Peyer's patch (tissue), 4 donors: Measurements from ENCODE around the gene MTMR3. TPM values are rescaled to one million over a fixed set of nuclear protein-coding genes. Genes with fewer than 3 reads are reported as not detected.
"Not testable (repeated sequence)": the region's sequence is repeated elsewhere in the genome, so short reads cannot be mapped to it uniquely, and the experiment has no call there.

Experiments used
- DNase-seq, 3 donors: peaks; one replicate each; pipeline ENCODE4 v3.0.0-alpha.2; 2017 to 2019
- H3K27ac ChIP-seq, 4 donors: fragments of 200-600 bp; sonication (generic); one replicate each; pipeline ENCODE4 v1.5.1; 2016 to 2019
- H3K27me3 ChIP-seq, 2 donors: fragments of 200-600 bp; sonication (generic); one replicate each; pipeline ENCODE4 v1.5.1; 2019
- H3K36me3 ChIP-seq, 3 donors: fragments of 200-600 bp; sonication (generic); one replicate each; pipeline ENCODE4 v1.5.1; 2016 to 2019
- H3K4me1 ChIP-seq, 4 donors: fragments of 200-600 bp; sonication (generic); one replicate each; pipeline ENCODE4 v1.5.1; 2016 to 2019
- H3K4me3 ChIP-seq, 4 donors: fragments of 200-600 bp; sonication (generic); 1 replicate in 3 of 4; 2 replicates in 1 of 4; pipeline ENCODE4 v1.5.1; 2016 to 2019; ENCODE audit warnings: mild to moderate bottlenecking in 1 of 4
- H3K9me3 ChIP-seq, 4 donors: fragments of 200-600 bp; sonication (generic); one replicate each; pipeline ENCODE4 v1.5.1; 2016 to 2019; ENCODE audit warnings: mild to moderate bottlenecking in 1 of 4
- POLR2A ChIP-seq, 2 donors: fragments of 450-650 bp; IDR thresholded peaks; one replicate each; pipeline ENCODE4 v1.5.1; 2017; ENCODE audit warnings: antibody characterized with exemption in 2 of 2, mild to moderate bottlenecking in 2 of 2, moderate library complexity in 2 of 2
- total RNA-seq, 4 donors: library from RNA; depleted of rRNA; stranded (reverse); fragments of >200 nt; gene quantifications; one replicate each; pipeline ENCODE4 v1.1.0, GENCODE V29; 2016
- TF ChIP-seq, protein P1 (sequence below), 6 experiments: fragments of 450-650 bp in 4 of 6; fragments of 200-600 bp in 2 of 6; sonication (generic) in 1 of 6; IDR thresholded peaks; one replicate each; pipeline ENCODE4 v1.5.1; 2017 to 2019; ENCODE audit warnings: antibody characterized with exemption in 6 of 6, mild to moderate bottlenecking in 3 of 6, moderate library complexity in 1 of 6

The MTMR3 gene
- 10 to 100 TPM; 49.4 to 97.8 (median 84.0) TPM for total RNA-seq

- Histone ChIP-seq H3K4me3 (peak within 1 kb of the TSS; percentile 83 to 98 (median 96)), H3K27ac (peak within 1 kb of the TSS; percentile 93 to 98 (median 94)), H3K9me3 (no peaks in the 10 kb centered on the region), H3K36me3 (no peaks in the 10 kb centered on the region), H3K27me3 (no peaks in the 10 kb centered on the region), H3K4me1 (peaks cover 0 to 34% (median 2%) of the 10 kb centered on the region in 4 donors)
- TF ChIP-seq, protein P1, sequence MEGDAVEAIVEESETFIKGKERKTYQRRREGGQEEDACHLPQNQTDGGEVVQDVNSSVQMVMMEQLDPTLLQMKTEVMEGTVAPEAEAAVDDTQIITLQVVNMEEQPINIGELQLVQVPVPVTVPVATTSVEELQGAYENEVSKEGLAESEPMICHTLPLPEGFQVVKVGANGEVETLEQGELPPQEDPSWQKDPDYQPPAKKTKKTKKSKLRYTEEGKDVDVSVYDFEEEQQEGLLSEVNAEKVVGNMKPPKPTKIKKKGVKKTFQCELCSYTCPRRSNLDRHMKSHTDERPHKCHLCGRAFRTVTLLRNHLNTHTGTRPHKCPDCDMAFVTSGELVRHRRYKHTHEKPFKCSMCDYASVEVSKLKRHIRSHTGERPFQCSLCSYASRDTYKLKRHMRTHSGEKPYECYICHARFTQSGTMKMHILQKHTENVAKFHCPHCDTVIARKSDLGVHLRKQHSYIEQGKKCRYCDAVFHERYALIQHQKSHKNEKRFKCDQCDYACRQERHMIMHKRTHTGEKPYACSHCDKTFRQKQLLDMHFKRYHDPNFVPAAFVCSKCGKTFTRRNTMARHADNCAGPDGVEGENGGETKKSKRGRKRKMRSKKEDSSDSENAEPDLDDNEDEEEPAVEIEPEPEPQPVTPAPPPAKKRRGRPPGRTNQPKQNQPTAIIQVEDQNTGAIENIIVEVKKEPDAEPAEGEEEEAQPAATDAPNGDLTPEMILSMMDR (IDR thresholded peaks at IDR 0.05) = peak in 5 of 6 experiments; percentile 28 to 52 (median 50)
- peak; percentile 57 to 68 for TF ChIP-seq POLR2A (IDR thresholded peaks at IDR 0.05)
- peak; percentile 96 to 98 (median 98) for DNase-seq
These were observed at the start of gene MTMR3 for GRCh38 chr22:29883045-29883774. Gene MTMR3, plus strand, starts transcription at chr22:29883174. Its CDS starts 87,886 bp downstream, at chr22:29971060.

DNA sequence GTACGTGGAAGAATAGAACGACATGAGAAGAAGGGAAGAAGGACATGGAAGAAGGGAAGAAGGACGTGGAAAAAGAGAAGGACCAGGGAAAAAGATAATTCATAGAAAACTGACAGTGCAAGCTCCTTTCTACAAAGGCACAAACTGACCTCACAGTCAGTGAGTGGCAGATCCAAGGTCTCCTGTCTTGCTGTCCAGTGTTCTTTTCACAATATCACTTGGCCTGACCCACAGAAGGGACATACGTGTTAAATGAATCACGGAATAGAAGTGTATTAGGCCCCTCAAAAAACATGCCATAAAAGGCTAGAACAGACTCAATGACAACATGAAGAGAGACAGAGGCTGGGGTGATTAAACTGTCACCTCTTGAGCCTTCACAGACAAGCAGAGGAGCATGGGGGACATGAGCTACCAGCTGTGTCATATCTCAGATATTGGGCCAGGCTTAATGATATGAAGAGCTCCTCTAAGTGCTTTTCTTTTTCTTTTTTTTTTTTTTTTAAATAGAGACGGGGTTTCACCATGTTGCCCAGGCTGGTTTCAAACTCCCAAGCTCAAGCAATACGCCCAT lies 49.5 kb upstream of the MTMR3 start:
- DNase-seq = no peak
- no peaks in the 10 kb centered on the region for H3K9me3 ChIP-seq
- H3K4me1 ChIP-seq = peaks cover 0 to 15% (median 7%) of the 10 kb centered on the region in 4 donors
- TF ChIP-seq POLR2A (IDR thresholded peaks at IDR 0.05) = no peak
- TF ChIP-seq, protein P1 (IDR thresholded peaks at IDR 0.05) = no peak
- peaks cover 0 to 51% (median 0%) of the 10 kb centered on the region in 3 donors for H3K36me3 ChIP-seq
- H3K27me3 ChIP-seq = no peaks in the 10 kb centered on the region
- H3K27ac ChIP-seq = no peak overlapping the region
- H3K4me3 ChIP-seq = no peak overlapping the region

DNA sequence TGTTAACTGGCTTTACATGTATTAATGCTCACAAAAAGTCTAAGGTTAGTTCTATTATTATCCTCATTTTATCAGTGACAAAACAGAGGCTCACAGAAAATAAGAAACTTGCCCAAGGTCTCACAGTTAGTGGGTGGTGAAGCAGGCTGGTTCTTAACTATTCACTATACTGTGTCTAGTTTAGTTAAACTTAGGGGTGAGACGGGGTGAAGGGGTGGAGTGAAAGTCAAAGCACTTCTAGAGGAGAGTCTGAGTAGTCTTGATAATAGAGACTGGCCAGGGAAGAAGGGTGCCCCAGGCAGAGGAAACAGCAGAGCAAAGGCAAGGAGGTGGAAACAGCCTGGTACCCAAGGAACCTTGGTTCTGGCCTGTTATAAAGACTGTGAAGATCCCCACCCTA lies 48.9 kb upstream of the MTMR3 start:
- Histone ChIP-seq H3K4me1 (peaks cover 0 to 15% (median 7%) of the 10 kb centered on the region in 4 donors), H3K27ac (no peak overlapping the region), H3K36me3 (peaks cover 0 to 50% (median 0%) of the 10 kb centered on the region in 3 donors), H3K9me3 (no peaks in the 10 kb centered on the region), H3K4me3 (no peak overlapping the region), H3K27me3 (no peaks in the 10 kb centered on the region)
- no peak for DNase-seq
- TF ChIP-seq, protein P1 (IDR thresholded peaks at IDR 0.05) = no peak
- TF ChIP-seq POLR2A (IDR thresholded peaks at IDR 0.05) = no peak

- peak overlapping the region in 3 of 4 donors; percentile 84 to 96 (median 94) for H3K4me3 ChIP-seq
- peaks cover 0 to 22% (median 0%) of the 10 kb centered on the region in 3 donors for H3K36me3 ChIP-seq
- peaks cover 0 to 15% (median 7%) of the 10 kb centered on the region in 4 donors for H3K4me1 ChIP-seq
- H3K27me3 ChIP-seq, H3K27ac ChIP-seq, DNase-seq, H3K9me3 ChIP-seq: not testable (repeated sequence)
These were observed 46.1 kb upstream of the MTMR3 start for GRCh38 chr22:29836791-29837370.

DNA sequence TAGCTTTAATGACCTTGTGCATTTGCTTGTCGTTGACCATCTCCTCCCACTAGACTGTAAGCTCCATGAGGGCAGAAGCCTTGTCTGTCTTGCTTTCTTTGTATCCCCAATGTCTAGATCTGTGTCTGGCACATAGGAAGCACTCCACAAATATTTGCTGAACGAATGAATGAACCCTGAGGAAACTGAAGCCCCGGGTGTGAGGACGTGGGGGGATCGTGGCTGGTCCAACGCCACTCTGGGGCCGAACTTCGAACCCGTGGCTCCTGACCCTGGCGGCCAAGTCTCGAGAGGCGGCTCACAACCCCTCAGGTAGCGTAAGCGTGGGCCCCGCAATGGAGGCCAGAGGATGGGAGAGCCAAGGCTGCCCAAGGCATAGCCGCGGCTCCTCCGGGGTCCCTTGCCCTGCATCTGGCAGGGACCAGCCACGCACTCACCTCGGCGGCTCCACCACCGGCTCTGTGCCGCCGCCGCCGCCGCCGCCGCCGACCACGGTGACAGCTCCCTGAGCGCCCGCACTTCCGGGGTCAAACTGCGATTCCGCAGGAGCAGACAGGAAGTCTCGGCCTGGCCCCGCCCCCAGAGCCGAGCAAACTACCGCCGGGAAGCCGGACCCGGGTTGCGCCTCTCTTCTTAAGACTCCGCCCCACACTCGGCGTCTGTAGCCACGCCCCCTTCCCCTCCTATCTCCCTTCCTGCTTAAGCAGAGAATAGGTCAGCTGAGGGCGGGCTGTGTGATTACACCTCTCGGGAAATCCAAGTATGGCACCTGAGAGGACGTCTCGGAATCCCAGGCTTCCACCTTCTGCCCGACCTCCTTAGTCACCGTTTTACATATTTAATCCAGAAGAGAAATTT lies 45.0 kb upstream of the MTMR3 start, which contains the start of gene ASCC2:
Gene ASCC2, minus strand, starts transcription at position 534 of the 858 bp plus-strand sequence. CDS start 5,949 bp downstream, outside the sequence.
- peak; percentile 100 for DNase-seq
- H3K4me1 ChIP-seq = peaks cover 0 to 15% (median 7%) of the 10 kb centered on the region in 4 donors
- H3K36me3 ChIP-seq = peaks cover 0 to 13% (median 0%) of the 10 kb centered on the region in 3 donors
- TF ChIP-seq, protein P1 (IDR thresholded peaks at IDR 0.05) = peak in 3 of 6 experiments; percentile 41 to 54 (median 49)
- peak; percentile 72 to 88 for TF ChIP-seq POLR2A (IDR thresholded peaks at IDR 0.05)
- H3K27me3 ChIP-seq = no peaks in the 10 kb centered on the region
- H3K27ac ChIP-seq = peak within 1 kb of the TSS; percentile 79 to 83 (median 82)
- no peaks in the 10 kb centered on the region for H3K9me3 ChIP-seq
- peak within 1 kb of the TSS; percentile 84 to 97 (median 95) for H3K4me3 ChIP-seq
